Loucy (cell line): ENCODE results near the gene CRYL1.

Experiments used
- EZH2phosphoT487 ChIP-seq: fragments of 200-600 bp; IDR thresholded peaks from 2 replicates; pipeline ENCODE4 v1.6.1; 2018; ENCODE audit warnings: antibody characterized with exemption, mild to moderate bottlenecking, moderate library complexity, borderline replicate concordance
- TF ChIP-seq, protein P1 (sequence below): fragments of 200-600 bp; sonication (generic); conservative IDR thresholded peaks from 2 replicates; pipeline ENCODE4 v1.5.1; 2014; ENCODE audit warnings: mild to moderate bottlenecking, antibody characterized with exemption, low read length

DNA sequence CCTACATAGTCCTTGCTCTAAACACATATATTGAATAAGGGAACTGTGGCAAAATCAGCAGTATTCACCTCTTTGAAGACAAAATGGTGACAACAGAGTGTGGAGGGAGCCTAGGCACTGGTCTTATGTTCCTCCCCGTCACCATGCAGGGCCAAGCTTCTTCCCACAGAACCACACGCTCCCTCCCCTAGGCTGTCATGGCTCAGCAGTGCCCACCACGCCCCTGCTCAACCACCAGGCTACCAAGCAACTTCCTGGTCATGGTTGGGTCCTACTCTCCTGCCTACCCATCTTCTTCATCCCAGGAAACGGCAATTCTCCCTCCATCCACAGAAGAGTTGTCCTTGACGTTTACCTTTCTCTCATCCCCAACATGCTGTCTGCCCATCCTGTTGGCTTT lies 126.1 kb downstream of the CRYL1 start:
- TF ChIP-seq, protein P1, sequence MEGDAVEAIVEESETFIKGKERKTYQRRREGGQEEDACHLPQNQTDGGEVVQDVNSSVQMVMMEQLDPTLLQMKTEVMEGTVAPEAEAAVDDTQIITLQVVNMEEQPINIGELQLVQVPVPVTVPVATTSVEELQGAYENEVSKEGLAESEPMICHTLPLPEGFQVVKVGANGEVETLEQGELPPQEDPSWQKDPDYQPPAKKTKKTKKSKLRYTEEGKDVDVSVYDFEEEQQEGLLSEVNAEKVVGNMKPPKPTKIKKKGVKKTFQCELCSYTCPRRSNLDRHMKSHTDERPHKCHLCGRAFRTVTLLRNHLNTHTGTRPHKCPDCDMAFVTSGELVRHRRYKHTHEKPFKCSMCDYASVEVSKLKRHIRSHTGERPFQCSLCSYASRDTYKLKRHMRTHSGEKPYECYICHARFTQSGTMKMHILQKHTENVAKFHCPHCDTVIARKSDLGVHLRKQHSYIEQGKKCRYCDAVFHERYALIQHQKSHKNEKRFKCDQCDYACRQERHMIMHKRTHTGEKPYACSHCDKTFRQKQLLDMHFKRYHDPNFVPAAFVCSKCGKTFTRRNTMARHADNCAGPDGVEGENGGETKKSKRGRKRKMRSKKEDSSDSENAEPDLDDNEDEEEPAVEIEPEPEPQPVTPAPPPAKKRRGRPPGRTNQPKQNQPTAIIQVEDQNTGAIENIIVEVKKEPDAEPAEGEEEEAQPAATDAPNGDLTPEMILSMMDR, result no peak
- no peak for TF ChIP-seq EZH2phosphoT487
